ENCODE results near the gene TRIO.

DNA sequence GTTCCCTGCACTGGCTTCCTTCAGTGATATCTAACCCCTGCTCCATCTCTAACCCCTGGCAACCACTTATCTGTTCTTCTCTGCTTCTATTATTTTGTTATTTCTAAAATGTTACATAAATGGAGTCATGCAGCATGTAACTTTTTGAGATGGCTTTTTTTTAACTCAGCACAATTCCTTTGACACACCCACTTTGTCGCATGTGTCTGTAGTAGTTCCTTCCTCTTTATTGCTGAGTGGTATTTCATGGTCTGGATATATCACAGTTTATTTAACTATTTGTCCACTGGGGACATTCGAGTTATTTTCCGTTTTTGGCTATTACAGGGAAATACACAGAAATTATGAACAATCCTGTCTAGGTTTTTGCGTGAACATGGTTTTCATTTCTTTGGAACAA, 200.2 kb downstream of the TRIO start:
- TF ChIP-seq, protein P1, sequence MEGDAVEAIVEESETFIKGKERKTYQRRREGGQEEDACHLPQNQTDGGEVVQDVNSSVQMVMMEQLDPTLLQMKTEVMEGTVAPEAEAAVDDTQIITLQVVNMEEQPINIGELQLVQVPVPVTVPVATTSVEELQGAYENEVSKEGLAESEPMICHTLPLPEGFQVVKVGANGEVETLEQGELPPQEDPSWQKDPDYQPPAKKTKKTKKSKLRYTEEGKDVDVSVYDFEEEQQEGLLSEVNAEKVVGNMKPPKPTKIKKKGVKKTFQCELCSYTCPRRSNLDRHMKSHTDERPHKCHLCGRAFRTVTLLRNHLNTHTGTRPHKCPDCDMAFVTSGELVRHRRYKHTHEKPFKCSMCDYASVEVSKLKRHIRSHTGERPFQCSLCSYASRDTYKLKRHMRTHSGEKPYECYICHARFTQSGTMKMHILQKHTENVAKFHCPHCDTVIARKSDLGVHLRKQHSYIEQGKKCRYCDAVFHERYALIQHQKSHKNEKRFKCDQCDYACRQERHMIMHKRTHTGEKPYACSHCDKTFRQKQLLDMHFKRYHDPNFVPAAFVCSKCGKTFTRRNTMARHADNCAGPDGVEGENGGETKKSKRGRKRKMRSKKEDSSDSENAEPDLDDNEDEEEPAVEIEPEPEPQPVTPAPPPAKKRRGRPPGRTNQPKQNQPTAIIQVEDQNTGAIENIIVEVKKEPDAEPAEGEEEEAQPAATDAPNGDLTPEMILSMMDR (IDR thresholded peaks at IDR 0.05) = no peak
- no peak for TF ChIP-seq POLR2A (IDR thresholded peaks at IDR 0.05)
